WTC11 (cell line): ENCODE measurements around the gene WDR64. TPM values are rescaled to one million over a fixed set of nuclear protein-coding genes. Genes with fewer than 3 reads are reported as not detected.

ENCODE experiments used
- ATAC-seq: fragments of 200-7000 bp; cut with Tn5 transposase; 2 replicates; pipeline ENCODE4 v1.10.0; 2021; ENCODE audit warnings: mild to moderate bottlenecking, moderate library complexity
- CTCF ChIA-PET: fragments of 300-600 bp; sonication (Branson Sonifier 250); formaldehyde crosslinking; loops from one replicate; lab custom pipeline; 2021; ENCODE audit warnings: antibody characterized with exemption; lab: Charles Lee
- POLR2A ChIA-PET: fragments of 350-600 bp; sonication (Branson Sonifier 250); formaldehyde crosslinking; loops from one replicate; lab custom pipeline; 2021; ENCODE audit warnings: antibody characterized with exemption; lab: Charles Lee
- DNase-seq: peaks from one replicate; pipeline ENCODE4 v3.0.0; 2021; ENCODE audit warnings: low spot score
- H3K27ac Mint-ChIP-seq: 2 replicates; pipeline ENCODE4 v1.8.0; 2021; ENCODE audit warnings: mixed read lengths
- H3K27me3 Mint-ChIP-seq: 2 replicates; pipeline ENCODE4 v1.8.0; 2021; ENCODE audit warnings: low read depth, mild to moderate bottlenecking, moderate library complexity, mixed read lengths
- H3K36me3 Mint-ChIP-seq: 2 replicates; pipeline ENCODE4 v1.8.0; 2021; ENCODE audit warnings: mixed read lengths
- H3K4me1 Mint-ChIP-seq: 2 replicates; pipeline ENCODE4 v1.8.0; 2022; ENCODE audit warnings: mixed read lengths
- H3K4me3 Mint-ChIP-seq: 2 replicates; pipeline ENCODE4 v1.8.0; 2021; ENCODE audit warnings: mild to moderate bottlenecking, moderate library complexity, mixed read lengths
- H3K9me3 Mint-ChIP-seq: 2 replicates; pipeline ENCODE4 v1.8.0; 2021; ENCODE audit warnings: mixed read lengths
- ARID4B ChIP-seq: sonication (generic); formaldehyde crosslinking; IDR thresholded peaks from 2 replicates; pipeline ENCODE4 v1.8.0; 2023; ENCODE audit warnings: missing genetic modification reagents, mild to moderate bottlenecking, borderline replicate concordance
- ATF2 ChIP-seq: sonication (generic); formaldehyde crosslinking; IDR thresholded peaks from 2 replicates; pipeline ENCODE4 v1.8.1; 2022; ENCODE audit warnings: low read depth, missing genetic modification reagents, borderline replicate concordance
- ATF6 ChIP-seq: sonication (generic); formaldehyde crosslinking; IDR thresholded peaks from 2 replicates; pipeline ENCODE4 v1.8.1; 2023; ENCODE audit warnings: mild to moderate bottlenecking, missing genetic modification reagents
- FOXP1 ChIP-seq: sonication (generic); formaldehyde crosslinking; IDR thresholded peaks from 2 replicates; pipeline ENCODE4 v1.8.0; 2022; ENCODE audit warnings: missing genetic modification reagents, mild to moderate bottlenecking, moderate library complexity, borderline replicate concordance
- FOXP4 ChIP-seq: sonication (generic); formaldehyde crosslinking; IDR thresholded peaks from 2 replicates; pipeline ENCODE4 v1.8.0; 2022; ENCODE audit warnings: mild to moderate bottlenecking, missing genetic modification reagents
- IRF1 ChIP-seq: sonication (generic); formaldehyde crosslinking; IDR thresholded peaks from 2 replicates; pipeline ENCODE4 v1.8.0; 2023; ENCODE audit warnings: missing genetic modification reagents
- JAZF1 ChIP-seq: fragments of 250-450 bp; sonication (Bioruptor Pico); IDR thresholded peaks from 2 replicates; pipeline ENCODE4 v1.9.0; 2021; ENCODE audit warnings: moderate library complexity, mild to moderate bottlenecking, inconsistent platforms
- JUN ChIP-seq: sonication (generic); formaldehyde crosslinking; IDR thresholded peaks from 2 replicates; pipeline ENCODE4 v1.8.0; 2023; ENCODE audit warnings: mild to moderate bottlenecking, missing genetic modification reagents
- KAT7 ChIP-seq: sonication (generic); formaldehyde crosslinking; IDR thresholded peaks from 2 replicates; pipeline ENCODE4 v1.8.1; 2023; ENCODE audit warnings: missing genetic modification reagents, mild to moderate bottlenecking, borderline replicate concordance
- MLX ChIP-seq: sonication (generic); formaldehyde crosslinking; IDR thresholded peaks from 2 replicates; pipeline ENCODE4 v1.8.1; 2023; ENCODE audit warnings: mild to moderate bottlenecking, missing genetic modification reagents, moderate library complexity
- PRDM15 ChIP-seq: sonication (generic); formaldehyde crosslinking; IDR thresholded peaks from 2 replicates; pipeline ENCODE4 v1.8.0; 2022; ENCODE audit warnings: missing genetic modification reagents
- ZNF532 ChIP-seq: fragments of 250-450 bp; sonication (Bioruptor Pico); IDR thresholded peaks from 2 replicates; pipeline ENCODE4 v1.9.0; 2021; ENCODE audit warnings: mild to moderate bottlenecking, borderline replicate concordance
- total RNA-seq: library from RNA; stranded (reverse); gene quantifications from 3 replicates; pipeline ENCODE4 v1.2.3, GENCODE V29; 2021

Gene WDR64
- total RNA-seq, 1 experiment from 2014 or later = not detected

- TF ChIP-seq MLX (CRISPR knock-in tag) (no peak), ARID4B (CRISPR knock-in tag) (no peak), JUN (CRISPR knock-in tag) (no peak), KAT7 (CRISPR knock-in tag) (no peak), JAZF1 (CRISPR knock-in tag) (no peak)
These were observed 196.7 kb downstream of the WDR64 start (continued) for GRCh38 chr1:241848686-241849344.

GRCh38 chr1:241849345-241849695 is 197.2 kb downstream of the WDR64 start:
- Mint-ChIP-seq H3K4me1 (peaks cover 19% of the 10 kb centered on the region), H3K4me3 (peak overlapping the region; percentile 98), H3K9me3 (no peaks in the 10 kb centered on the region), H3K36me3 (peaks cover 36% of the 10 kb centered on the region), H3K27ac (peak overlapping the region; percentile 99), H3K27me3 (no peaks in the 10 kb centered on the region)
- ATAC-seq (no peak), DNase-seq (no peak)
- POLR2A ChIA-PET = no interaction called here
- CTCF ChIA-PET = interaction anchor here (1.7 kb wide), 1 partner anchor 238 kb away, joined by 5 read pairs; no protein-coding TSS in a partner anchor
- TF ChIP-seq ATF6 (CRISPR knock-in tag) = no peak
- no peak for TF ChIP-seq ZNF532 (CRISPR knock-in tag)
- TF ChIP-seq FOXP1 = no peak
- TF ChIP-seq PRDM15 = no peak
- no peak for TF ChIP-seq FOXP4
- TF ChIP-seq IRF1 (CRISPR knock-in tag) = no peak
- no peak for TF ChIP-seq ATF2 (CRISPR knock-in tag)
- no peak for TF ChIP-seq KAT7 (CRISPR knock-in tag)
